HEK293 (cell line): ENCODE data around the gene TSPAN14.
"Not testable (repeated sequence)": the region's sequence is repeated elsewhere in the genome, so short reads cannot be mapped to it uniquely, and the experiment has no call there.

Source experiments
- CTCF ChIA-PET: fragments of 350-600 bp; formaldehyde crosslinking; extraction: SDS; loops from one replicate; lab custom pipeline; 2021; ENCODE audit warnings: antibody characterized with exemption; lab: Yijun Ruan, JAX
- POLR2A ChIA-PET: fragments of 300-600 bp; formaldehyde crosslinking; extraction: SDS; loops from one replicate; lab custom pipeline; 2020; ENCODE audit warnings: antibody characterized with exemption, inconsistent platforms; lab: Yijun Ruan, JAX
- H3K27ac ChIP-seq: fragments of 200-500 bp; sonication (Bioruptor generic); 2 replicates; pipeline ENCODE4 v1.5.1; 2014; ENCODE audit warnings: low read depth, low read length, control low read depth, inconsistent platforms; ENCODE audit errors: extremely low read depth
- H3K36me3 ChIP-seq, 2 experiments: fragments of 200-500 bp in 1 of 2; sonication (Bioruptor generic) in 1 of 2; 1 replicate in 1 of 2; 2 replicates in 1 of 2; pipeline ENCODE4 v1.5.1; 2014 to 2017; ENCODE audit warnings: inconsistent platforms in 2 of 2, low read length in 2 of 2; ENCODE audit not compliant: control insufficient read depth in 2 of 2, insufficient read depth in 1 of 2
- H3K4me1 ChIP-seq: fragments of 200-500 bp; sonication (Bioruptor generic); 2 replicates; pipeline ENCODE4 v1.5.1; 2014; ENCODE audit warnings: mild to moderate bottlenecking, low read length, inconsistent platforms; ENCODE audit not compliant: control insufficient read depth, insufficient read depth
- H3K4me3 ChIP-seq: 2 replicates; pipeline ENCODE4 v1.5.1; 2011; ENCODE audit warnings: low read depth, mild to moderate bottlenecking, control low read depth, low read length, moderate library complexity
- H3K9me3 ChIP-seq: fragments of 200-500 bp; sonication (Bioruptor generic); 2 replicates; pipeline ENCODE4 v1.5.1; 2014; ENCODE audit warnings: low read depth, low read length, inconsistent platforms; ENCODE audit not compliant: control insufficient read depth, insufficient read depth
- AEBP2 ChIP-seq: fragments of 450-650 bp; formaldehyde crosslinking; IDR thresholded peaks from 2 replicates; pipeline ENCODE4 v1.5.1; 2016; ENCODE audit warnings: missing biosample characterization, missing genetic modification characterization, borderline replicate concordance
- BCL11B ChIP-seq: fragments of 450-650 bp; formaldehyde crosslinking; IDR thresholded peaks from 2 replicates; pipeline ENCODE4 v1.5.1; 2016; ENCODE audit warnings: low read depth, missing biosample characterization, missing genetic modification characterization
- ELK4 ChIP-seq: IDR thresholded peaks from 2 replicates; pipeline ENCODE4 v1.6.1; 2011; ENCODE audit warnings: mild to moderate bottlenecking, low read depth, low read length, borderline replicate concordance
- FEZF1 ChIP-seq: fragments of 450-650 bp; formaldehyde crosslinking; IDR thresholded peaks from 2 replicates; pipeline ENCODE4 v1.5.1; 2016; ENCODE audit warnings: missing biosample characterization, missing genetic modification characterization
- HOXC10 ChIP-seq: sonication (generic); formaldehyde crosslinking; IDR thresholded peaks from 2 replicates; pipeline ENCODE4 v1.8.1; 2023; ENCODE audit warnings: mild to moderate bottlenecking, missing genetic modification reagents
- PBX3 ChIP-seq: sonication (generic); formaldehyde crosslinking; IDR thresholded peaks from 2 replicates; pipeline ENCODE4 v1.8.1; 2022; ENCODE audit warnings: mild to moderate bottlenecking, moderate library complexity, missing genetic modification reagents
- PRDM4 ChIP-seq: fragments of 450-650 bp; formaldehyde crosslinking; IDR thresholded peaks from 2 replicates; pipeline ENCODE4 v1.5.1; 2017; ENCODE audit warnings: missing biosample characterization, missing genetic modification characterization
- ZNF114 ChIP-seq: fragments of 450-650 bp; formaldehyde crosslinking; IDR thresholded peaks from 2 replicates; pipeline ENCODE4 v1.5.0; 2017; ENCODE audit warnings: missing biosample characterization, missing genetic modification characterization
- ZNF157 ChIP-seq: fragments of 450-650 bp; formaldehyde crosslinking; IDR thresholded peaks from 2 replicates; pipeline ENCODE4 v1.5.1; 2016; ENCODE audit warnings: missing biosample characterization, missing genetic modification characterization
- ZNF169 ChIP-seq: fragments of 450-650 bp; formaldehyde crosslinking; IDR thresholded peaks from 2 replicates; pipeline ENCODE4 v1.5.1; 2016; ENCODE audit warnings: missing biosample characterization, missing genetic modification characterization
- ZNF266 ChIP-seq: fragments of 450-650 bp; formaldehyde crosslinking; IDR thresholded peaks from 2 replicates; pipeline ENCODE4 v1.5.1; 2016; ENCODE audit warnings: missing biosample characterization, missing genetic modification characterization, low read depth
- ZNF302 ChIP-seq: fragments of 450-650 bp; formaldehyde crosslinking; IDR thresholded peaks from 2 replicates; pipeline ENCODE4 v1.5.1; 2016; ENCODE audit warnings: missing biosample characterization, missing genetic modification characterization, low read depth
- ZNF350 ChIP-seq: fragments of 450-650 bp; formaldehyde crosslinking; IDR thresholded peaks from 2 replicates; pipeline ENCODE4 v1.5.0; 2017; ENCODE audit warnings: missing biosample characterization, mild to moderate bottlenecking, missing genetic modification characterization
- ZNF529 ChIP-seq: fragments of 450-650 bp; formaldehyde crosslinking; IDR thresholded peaks from 2 replicates; pipeline ENCODE4 v1.5.1; 2017; ENCODE audit warnings: missing genetic modification characterization, missing biosample characterization; ENCODE audit not compliant: insufficient replicate concordance
- ZNF596 ChIP-seq: fragments of 450-650 bp; IDR thresholded peaks from 2 replicates; pipeline ENCODE4 v1.5.0; 2018; ENCODE audit warnings: missing biosample characterization, mild to moderate bottlenecking, missing genetic modification characterization, moderate library complexity
- ZNF624 ChIP-seq: fragments of 450-650 bp; formaldehyde crosslinking; IDR thresholded peaks from 2 replicates; pipeline ENCODE4 v1.5.1; 2017; ENCODE audit warnings: missing biosample characterization, missing genetic modification characterization
- TF ChIP-seq, protein P1 (sequence below): fragments of 450-650 bp; formaldehyde crosslinking; IDR thresholded peaks from 2 replicates; pipeline ENCODE4 v1.5.1; 2016; ENCODE audit warnings: missing biosample characterization, missing genetic modification characterization
- TF ChIP-seq, protein P2 (sequence below): fragments of 450-650 bp; formaldehyde crosslinking; conservative IDR thresholded peaks from 2 replicates; pipeline ENCODE4 v1.5.1; 2016; ENCODE audit warnings: low read depth, missing biosample characterization, missing genetic modification characterization

Gene TSPAN14

GRCh38 chr10:80532571-80532970, 78.5 kb downstream of the TSPAN14 start (continued):
- TF ChIP-seq ELK4 (no peak), ZNF350 (tag by site-specific recombination) (no peak), AEBP2 (no peak), ZNF596 (tag by site-specific recombination) (no peak), ZNF302 (tag by site-specific recombination) (no peak), ZNF169 (tag by site-specific recombination) (no peak), ZNF157 (tag by site-specific recombination) (no peak)
- TF ChIP-seq, protein P1, sequence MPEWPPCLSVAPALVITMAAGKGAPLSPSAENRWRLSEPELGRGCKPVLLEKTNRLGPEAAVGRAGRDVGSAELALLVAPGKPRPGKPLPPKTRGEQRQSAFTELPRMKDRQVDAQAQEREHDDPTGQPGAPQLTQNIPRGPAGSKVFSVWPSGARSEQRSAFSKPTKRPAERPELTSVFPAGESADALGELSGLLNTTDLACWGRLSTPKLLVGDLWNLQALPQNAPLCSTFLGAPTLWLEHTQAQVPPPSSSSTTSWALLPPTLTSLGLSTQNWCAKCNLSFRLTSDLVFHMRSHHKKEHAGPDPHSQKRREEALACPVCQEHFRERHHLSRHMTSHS, result no peak
- TF ChIP-seq, protein P2, sequence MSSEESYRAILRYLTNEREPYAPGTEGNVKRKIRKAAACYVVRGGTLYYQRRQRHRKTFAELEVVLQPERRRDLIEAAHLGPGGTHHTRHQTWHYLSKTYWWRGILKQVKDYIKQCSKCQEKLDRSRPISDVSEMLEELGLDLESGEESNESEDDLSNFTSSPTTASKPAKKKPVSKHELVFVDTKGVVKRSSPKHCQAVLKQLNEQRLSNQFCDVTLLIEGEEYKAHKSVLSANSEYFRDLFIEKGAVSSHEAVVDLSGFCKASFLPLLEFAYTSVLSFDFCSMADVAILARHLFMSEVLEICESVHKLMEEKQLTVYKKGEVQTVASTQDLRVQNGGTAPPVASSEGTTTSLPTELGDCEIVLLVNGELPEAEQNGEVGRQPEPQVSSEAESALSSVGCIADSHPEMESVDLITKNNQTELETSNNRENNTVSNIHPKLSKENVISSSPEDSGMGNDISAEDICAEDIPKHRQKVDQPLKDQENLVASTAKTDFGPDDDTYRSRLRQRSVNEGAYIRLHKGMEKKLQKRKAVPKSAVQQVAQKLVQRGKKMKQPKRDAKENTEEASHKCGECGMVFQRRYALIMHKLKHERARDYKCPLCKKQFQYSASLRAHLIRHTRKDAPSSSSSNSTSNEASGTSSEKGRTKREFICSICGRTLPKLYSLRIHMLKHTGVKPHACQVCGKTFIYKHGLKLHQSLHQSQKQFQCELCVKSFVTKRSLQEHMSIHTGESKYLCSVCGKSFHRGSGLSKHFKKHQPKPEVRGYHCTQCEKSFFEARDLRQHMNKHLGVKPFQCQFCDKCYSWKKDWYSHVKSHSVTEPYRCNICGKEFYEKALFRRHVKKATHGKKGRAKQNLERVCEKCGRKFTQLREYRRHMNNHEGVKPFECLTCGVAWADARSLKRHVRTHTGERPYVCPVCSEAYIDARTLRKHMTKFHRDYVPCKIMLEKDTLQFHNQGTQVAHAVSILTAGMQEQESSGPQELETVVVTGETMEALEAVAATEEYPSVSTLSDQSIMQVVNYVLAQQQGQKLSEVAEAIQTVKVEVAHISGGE (tag by site-specific recombination), result no peak

DNA sequence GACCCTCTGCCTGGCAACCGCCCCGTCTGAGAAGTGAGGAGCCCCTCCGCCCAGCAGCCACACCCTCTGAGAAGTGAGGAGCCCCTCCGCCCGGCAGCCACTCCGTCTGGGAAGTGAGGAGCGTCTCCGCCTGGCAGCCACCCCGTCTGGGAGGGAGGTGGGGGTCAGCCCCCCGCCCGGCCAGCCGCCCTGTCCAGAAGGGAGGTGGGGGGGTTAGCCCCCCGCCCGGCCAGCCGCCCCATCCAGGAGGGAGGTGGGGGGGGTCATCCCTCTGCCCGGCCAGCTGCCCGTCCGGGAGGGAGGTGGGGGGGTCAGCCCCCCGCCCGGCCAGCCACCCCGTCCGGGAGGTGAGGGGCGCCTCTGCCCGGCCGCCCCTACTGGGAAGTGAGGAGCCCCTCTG, 79.9 kb downstream of the TSPAN14 start:
- POLR2A ChIA-PET, H3K36me3 ChIP-seq, CTCF ChIA-PET, H3K9me3 ChIP-seq, H3K4me3 ChIP-seq, H3K27ac ChIP-seq, H3K4me1 ChIP-seq: not testable (repeated sequence)

- CTCF ChIA-PET, POLR2A ChIA-PET: not testable (repeated sequence)
Measured at GRCh38 chr10:80534646-80535045, 80.5 kb downstream of the TSPAN14 start.

DNA sequence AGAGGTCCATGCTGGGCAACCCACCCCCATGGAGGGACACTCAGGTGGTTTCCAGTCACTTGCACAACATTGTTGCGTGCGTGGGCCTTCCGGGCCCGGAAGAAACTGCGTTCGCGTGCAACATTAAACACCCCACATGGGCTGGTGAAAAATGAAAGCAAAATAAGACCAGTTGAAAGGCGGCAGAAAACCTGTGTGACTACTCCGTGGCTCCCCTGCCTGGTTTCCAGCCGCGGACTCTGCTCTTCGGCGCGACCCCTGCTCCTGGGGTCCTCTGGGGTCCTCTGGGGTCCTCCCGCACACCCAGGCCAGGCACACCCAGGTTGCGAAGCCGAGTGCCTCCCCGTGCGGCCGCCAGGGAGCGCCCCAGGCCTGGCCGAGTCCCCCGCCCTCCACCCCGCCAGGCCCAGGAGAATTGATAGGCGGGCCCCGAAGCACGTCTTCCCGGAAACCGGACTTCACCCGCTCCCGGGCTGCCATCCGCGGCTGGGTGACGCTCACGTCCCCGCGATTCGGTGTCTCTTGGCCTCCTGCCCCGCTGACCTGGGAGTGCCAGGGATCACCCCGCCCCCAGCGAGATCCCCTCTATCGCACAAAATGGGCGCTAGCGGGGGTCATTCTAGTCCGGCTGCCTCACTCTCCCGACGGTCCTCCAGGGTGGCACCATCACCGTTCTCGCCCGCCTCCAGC, 81.7 kb downstream of the TSPAN14 start:
- H3K27ac ChIP-seq, result no peak overlapping the region
- no peaks in the 10 kb centered on the region for H3K36me3 ChIP-seq
- no peak overlapping the region for H3K4me3 ChIP-seq
- no peaks in the 10 kb centered on the region for H3K9me3 ChIP-seq
- CTCF ChIA-PET, result no interaction called here
- POLR2A ChIA-PET, result no interaction called here
- H3K4me1 ChIP-seq, result no peaks in the 10 kb centered on the region
- TF ChIP-seq PBX3 (CRISPR knock-in tag) (no peak), ZNF529 (tag by site-specific recombination) (no peak), ZNF266 (tag by site-specific recombination) (no peak), ZNF114 (tag by site-specific recombination) (no peak), PRDM4 (no peak), HOXC10 (CRISPR knock-in tag) (no peak), ZNF624 (tag by site-specific recombination) (no peak), FEZF1 (no peak), BCL11B (tag by site-specific recombination) (no peak)

More at GRCh38 chr10:80534646-80535045, 80.5 kb downstream of the TSPAN14 start:
- not testable (repeated sequence) for H3K36me3 ChIP-seq, H3K4me1 ChIP-seq, H3K9me3 ChIP-seq, H3K4me3 ChIP-seq, H3K27ac ChIP-seq
